Measurements from ENCODE around the gene SLIT2.

The SLIT2 gene

GRCh38 chr4:20266215-20267082 is 14.7 kb downstream of the SLIT2 start:
- no peak for DNase-seq

GRCh38 chr4:20268028-20268427 is 16.3 kb downstream of the SLIT2 start:
- DNase-seq, result no peak

- DNase-seq, result no peak
Observed at GRCh38 chr4:20269320-20269719, 17.6 kb downstream of the SLIT2 start.

GRCh38 chr4:20271950-20272349 is 20.2 kb downstream of the SLIT2 start:
- DNase-seq, result no peak

- no peak for DNase-seq
Observed at GRCh38 chr4:20272411-20272872, 20.7 kb downstream of the SLIT2 start.

- no peak for DNase-seq
Observed at GRCh38 chr4:20273793-20274192, 22.1 kb downstream of the SLIT2 start.

GRCh38 chr4:20276848-20277247 is 25.1 kb downstream of the SLIT2 start:
- DNase-seq, result no peak

GRCh38 chr4:20278195-20278594 is 26.5 kb downstream of the SLIT2 start:
- DNase-seq, result no peak

- no peak for DNase-seq
Observed at GRCh38 chr4:20279381-20279780, 27.7 kb downstream of the SLIT2 start.

- DNase-seq, result no peak
Observed at GRCh38 chr4:20281453-20281852, 29.7 kb downstream of the SLIT2 start.

GRCh38 chr4:20283039-20283438 is 31.3 kb downstream of the SLIT2 start:
- no peak for DNase-seq

- DNase-seq, result no peak
Observed at GRCh38 chr4:20284990-20285389, 33.3 kb downstream of the SLIT2 start.

- DNase-seq, result no peak
Observed at GRCh38 chr4:20287246-20287645, 35.5 kb downstream of the SLIT2 start.

GRCh38 chr4:20288047-20288650 is 36.4 kb downstream of the SLIT2 start:
- no peak for DNase-seq

- no peak for DNase-seq
Observed at GRCh38 chr4:20288846-20289512, 37.3 kb downstream of the SLIT2 start.

GRCh38 chr4:20289782-20290181 is 38.1 kb downstream of the SLIT2 start:
- no peak for DNase-seq

- no peak for DNase-seq
Observed at GRCh38 chr4:20292739-20293138, 41.0 kb downstream of the SLIT2 start.

- no peak for DNase-seq
Observed at GRCh38 chr4:20297261-20297660, 45.6 kb downstream of the SLIT2 start.

- DNase-seq, result no peak
Observed at GRCh38 chr4:20297783-20298182, 46.1 kb downstream of the SLIT2 start.

GRCh38 chr4:20298455-20298854 is 46.8 kb downstream of the SLIT2 start:
- no peak for DNase-seq

GRCh38 chr4:20298986-20299385 is 47.3 kb downstream of the SLIT2 start:
- DNase-seq, result no peak

- no peak for DNase-seq
Observed at GRCh38 chr4:20299515-20299914, 47.8 kb downstream of the SLIT2 start.

- no peak for DNase-seq
Observed at GRCh38 chr4:20301161-20301560, 49.5 kb downstream of the SLIT2 start.
